ENCODE results near the gene SCAF1. TPM values are rescaled to one million over a fixed set of nuclear protein-coding genes. Genes with fewer than 3 reads are reported as not detected.

Gene SCAF1
- polyA plus RNA-seq, 1 experiment: 2.5 TPM

DNA sequence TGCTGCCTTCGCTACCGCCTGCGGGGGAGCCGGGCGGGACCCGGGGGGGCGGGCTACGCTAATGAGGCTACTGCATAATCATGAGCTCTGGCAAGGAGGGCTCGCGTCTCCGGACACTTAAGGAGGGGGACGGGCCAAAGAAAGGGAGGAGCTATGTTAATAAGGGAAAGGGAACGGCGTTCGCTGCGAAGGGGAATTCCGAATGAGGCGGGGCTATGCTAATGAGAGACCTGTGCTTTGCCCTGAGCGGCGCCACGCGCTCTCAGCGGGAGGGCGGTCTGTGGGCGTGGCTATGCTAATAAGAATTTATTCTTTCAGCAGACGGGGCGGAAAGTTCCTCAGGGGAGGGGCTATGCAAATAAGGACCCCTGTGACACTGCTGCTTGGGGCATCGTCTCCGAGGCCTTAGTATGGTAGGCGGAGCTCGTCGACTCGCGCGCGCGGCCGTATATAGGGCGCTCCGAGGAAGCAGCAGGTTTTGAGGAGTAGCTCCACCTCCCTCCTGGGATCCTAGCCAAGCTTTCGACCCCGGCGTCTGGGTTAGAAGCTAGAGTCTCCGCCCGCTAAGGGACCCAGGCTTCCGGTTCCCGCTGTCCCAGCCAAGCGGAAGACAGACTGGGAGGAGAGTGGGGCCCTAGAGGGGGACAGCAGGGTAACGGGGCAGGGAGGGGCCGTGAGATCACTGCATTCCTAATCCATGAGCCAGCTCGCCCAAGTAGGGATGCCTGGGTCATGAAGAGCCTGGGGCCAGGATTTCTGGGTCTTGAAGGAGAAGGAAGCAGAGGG is 1.7 kb upstream of the SCAF1 start, which contains the start of gene RRAS:
Gene RRAS (minus strand): TSS at position 31 of the 786 bp plus-strand sequence. CDS start 45 bp downstream, outside the sequence.
- H3K27ac ChIP-seq (ENCODE audit: low read depth, low read length): peak within 1 kb of the TSS; percentile 100
- peak within 1 kb of the TSS; percentile 73 for H3K4me3 ChIP-seq (ENCODE audit: low read depth, low read length)
- CTCF ChIA-PET: interaction anchor here (0.7 to 1.7 kb wide), 6 partner anchors 32 to 167 kb away, joined by 3 to 10 read pairs (median 3); partner anchors contain the start of gene FLT3LG
- peak; percentile 100 for DNase-seq (ENCODE audit: low read depth, low spot score)
- POLR2A ChIA-PET: interaction anchor here (0.6 to 3.8 kb wide), 16 partner anchors 8 to 234 kb away, joined by 3 to 22 read pairs (median 4); partner anchors contain the start of genes BCL2L12, IRF3, NOSIP and PRMT1
- TF ChIP-seq, protein P1, sequence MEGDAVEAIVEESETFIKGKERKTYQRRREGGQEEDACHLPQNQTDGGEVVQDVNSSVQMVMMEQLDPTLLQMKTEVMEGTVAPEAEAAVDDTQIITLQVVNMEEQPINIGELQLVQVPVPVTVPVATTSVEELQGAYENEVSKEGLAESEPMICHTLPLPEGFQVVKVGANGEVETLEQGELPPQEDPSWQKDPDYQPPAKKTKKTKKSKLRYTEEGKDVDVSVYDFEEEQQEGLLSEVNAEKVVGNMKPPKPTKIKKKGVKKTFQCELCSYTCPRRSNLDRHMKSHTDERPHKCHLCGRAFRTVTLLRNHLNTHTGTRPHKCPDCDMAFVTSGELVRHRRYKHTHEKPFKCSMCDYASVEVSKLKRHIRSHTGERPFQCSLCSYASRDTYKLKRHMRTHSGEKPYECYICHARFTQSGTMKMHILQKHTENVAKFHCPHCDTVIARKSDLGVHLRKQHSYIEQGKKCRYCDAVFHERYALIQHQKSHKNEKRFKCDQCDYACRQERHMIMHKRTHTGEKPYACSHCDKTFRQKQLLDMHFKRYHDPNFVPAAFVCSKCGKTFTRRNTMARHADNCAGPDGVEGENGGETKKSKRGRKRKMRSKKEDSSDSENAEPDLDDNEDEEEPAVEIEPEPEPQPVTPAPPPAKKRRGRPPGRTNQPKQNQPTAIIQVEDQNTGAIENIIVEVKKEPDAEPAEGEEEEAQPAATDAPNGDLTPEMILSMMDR (IDR thresholded peaks at IDR 0.05; ENCODE audit: low read depth, low read length): no peak
- no peaks in the 10 kb centered on the region for H3K27me3 ChIP-seq (ENCODE audit: control insufficient read depth, insufficient read depth, low read length)
- H3K9me3 ChIP-seq (ENCODE audit: control insufficient read depth, insufficient read depth, low read length): no peaks in the 10 kb centered on the region

DNA sequence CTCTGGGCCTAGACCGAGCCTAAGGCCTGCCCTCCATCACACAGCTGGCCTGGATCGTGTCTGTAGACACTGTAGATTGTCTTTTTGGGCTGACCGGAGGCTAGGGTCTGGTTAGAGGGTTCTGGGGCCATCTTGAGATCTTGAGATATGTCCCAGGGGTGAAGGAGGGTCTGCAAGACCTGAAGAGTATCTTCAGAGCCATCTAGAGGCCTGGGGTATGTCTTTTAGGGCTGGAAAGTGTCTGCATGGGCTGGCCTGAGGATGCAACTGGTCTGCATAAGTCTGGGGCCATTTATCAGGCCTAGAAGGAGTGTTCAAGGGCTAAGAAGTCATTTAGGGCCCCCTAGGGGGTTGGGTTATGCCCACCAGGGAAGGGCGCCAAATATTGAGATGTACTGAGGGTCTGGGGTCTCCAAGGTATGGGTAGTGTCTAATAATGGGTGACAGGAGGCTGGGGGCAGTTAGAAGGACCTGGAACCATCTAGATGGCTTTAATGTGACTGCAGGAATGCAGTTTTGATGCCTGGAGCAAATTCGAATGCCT is 555 bp downstream of the SCAF1 start:
- Histone ChIP-seq H3K9me3 (ENCODE audit: control insufficient read depth, insufficient read depth, low read length) (no peaks in the 10 kb centered on the region), H3K27me3 (ENCODE audit: control insufficient read depth, insufficient read depth, low read length) (no peaks in the 10 kb centered on the region), H3K27ac (ENCODE audit: low read depth, low read length) (peak overlapping the region; percentile 85), H3K4me3 (ENCODE audit: low read depth, low read length) (peak overlapping the region; percentile 99)
- ChIA-PET CTCF (interaction anchor here (1.0 to 1.4 kb wide), 2 partner anchors 30 to 72 kb away, joined by 4 to 5 read pairs; no protein-coding TSS in a partner anchor), POLR2A (interaction anchor here (0.9 to 3.8 kb wide), 7 partner anchors 11 to 62 kb away, joined by 4 to 18 read pairs (median 6); partner anchors contain the start of genes NOSIP, PRMT1 and PRR12)
- TF ChIP-seq, protein P1 (IDR thresholded peaks at IDR 0.05; ENCODE audit: low read depth, low read length): no peak
- DNase-seq (ENCODE audit: low read depth, low spot score): no peak

DNA sequence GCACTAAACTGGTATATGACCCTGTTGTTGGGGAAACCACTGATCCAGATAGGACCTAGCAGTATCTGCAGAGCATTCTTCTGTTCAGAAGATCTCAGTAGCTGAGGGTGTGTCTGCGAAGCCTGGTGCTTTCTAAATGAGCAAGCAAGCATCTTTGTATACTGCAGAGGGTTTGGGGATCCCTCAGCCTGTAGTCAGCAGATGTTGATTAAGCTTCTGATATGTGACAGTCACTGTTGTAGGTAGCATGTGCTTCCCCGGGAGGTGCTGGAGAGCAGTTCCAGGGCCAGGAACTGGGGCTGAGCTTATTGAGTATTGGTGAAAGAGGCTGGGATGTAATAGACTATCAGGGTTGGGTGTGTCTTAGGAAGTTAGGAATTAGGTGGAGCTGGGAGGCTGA is 1.5 kb downstream of the SCAF1 start:
- TF ChIP-seq, protein P1 (IDR thresholded peaks at IDR 0.05; ENCODE audit: low read depth, low read length): no peak
- no peaks in the 10 kb centered on the region for H3K27me3 ChIP-seq (ENCODE audit: control insufficient read depth, insufficient read depth, low read length)
- POLR2A ChIA-PET: interaction anchor here (3.8 kb wide), 1 partner anchor 33 kb away, joined by 18 read pairs; the partner anchor contains the start of gene PRMT1
- peak overlapping the region; percentile 99 for H3K4me3 ChIP-seq (ENCODE audit: low read depth, low read length)
- H3K27ac ChIP-seq (ENCODE audit: low read depth, low read length): no peak overlapping the region
- no peak for DNase-seq (ENCODE audit: low read depth, low spot score)
- CTCF ChIA-PET: interaction anchor here (0.9 to 1.4 kb wide), 2 partner anchors 29 to 37 kb away, joined by 3 to 5 read pairs; no protein-coding TSS in a partner anchor
- H3K9me3 ChIP-seq (ENCODE audit: control insufficient read depth, insufficient read depth, low read length): no peaks in the 10 kb centered on the region

DNA sequence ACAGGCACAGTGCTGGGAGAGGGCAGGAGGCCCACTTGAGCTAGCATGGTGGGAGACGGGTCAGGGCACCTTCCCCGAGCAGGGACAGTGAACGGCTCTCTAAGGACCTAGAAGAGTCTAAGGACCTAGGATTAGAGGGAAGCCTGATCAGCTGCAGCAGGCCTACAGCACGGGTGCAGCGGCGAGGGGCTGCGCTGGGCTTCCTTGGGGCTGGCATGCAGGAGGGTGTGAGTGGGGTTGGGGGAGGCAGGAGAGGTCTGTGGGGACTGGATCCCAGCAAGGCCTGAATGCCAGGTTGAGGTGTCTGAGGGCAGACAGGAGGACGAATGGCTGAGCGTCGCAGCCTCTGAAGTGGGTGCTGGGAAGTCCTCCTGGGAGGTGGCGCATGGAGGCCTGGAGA is 3.6 kb downstream of the SCAF1 start:
- CTCF ChIA-PET: no interaction called here
- no peak for DNase-seq (ENCODE audit: low read depth, low spot score)
- POLR2A ChIA-PET: no interaction called here
- no peak overlapping the region for H3K4me3 ChIP-seq (ENCODE audit: low read depth, low read length)
- no peak overlapping the region for H3K27ac ChIP-seq (ENCODE audit: low read depth, low read length)
- no peaks in the 10 kb centered on the region for H3K27me3 ChIP-seq (ENCODE audit: control insufficient read depth, insufficient read depth, low read length)
- no peaks in the 10 kb centered on the region for H3K9me3 ChIP-seq (ENCODE audit: control insufficient read depth, insufficient read depth, low read length)
- TF ChIP-seq, protein P1 (IDR thresholded peaks at IDR 0.05; ENCODE audit: low read depth, low read length): no peak
